Heart left ventricle (tissue), 13 donors: ENCODE measurements around the gene ITIH5.

Source experiments
- POLR2A ChIP-seq, 2 donors: fragments of 450-650 bp; IDR thresholded peaks; one replicate each; pipeline ENCODE4 v1.6.1; 2017; ENCODE audit warnings: antibody characterized with exemption in 2 of 2, mild to moderate bottlenecking in 2 of 2, moderate library complexity in 2 of 2
- TF ChIP-seq, protein P1 (sequence below), 12 donors: fragments of 200-600 bp; sonication (generic) in 4 of 12; IDR thresholded peaks; one replicate each; pipeline versions ENCODE4 v1.5.0 to v1.8.0; 2018 to 2022; ENCODE audit warnings: antibody characterized with exemption in 12 of 12, mild to moderate bottlenecking in 5 of 12
- donor health status: ischemic (EF 13 %, LVEDD 7.1; RV severe dilation, severe dysfunction).
- donor health status: DM: no; HTN: yes; CAD: no.
- donor health status: DM: no; HTN: no; CAD: no.
- donor health status: ischemic (EF 25% LVEDD 6.9; RV normal size, moderate dysfunction).
- donor health status: ischemic (EF 25% LVEDD 5.7; RV mildly dilated, moderate dysfunction).
- donor health status: ischemic (EF 35%, LVEDD 5.7; RV mildly dilated, moderate dysfunction).
- donor health status: nonischemic (EF 11% LVEDD 7.7; RV severe dilation, severe dysfunction).
- donor health status: DM: yes; HTN: yes; CAD: no.
- donor health status: PGD.
- donor health status: ischemic (EF 29% LVEDD 5.4; RV normal size, mild dysfunction).
- donor health status: nonischemic (EF 23%, LVEDD 6.1; RV moderate dilation, normal function).

DNA sequence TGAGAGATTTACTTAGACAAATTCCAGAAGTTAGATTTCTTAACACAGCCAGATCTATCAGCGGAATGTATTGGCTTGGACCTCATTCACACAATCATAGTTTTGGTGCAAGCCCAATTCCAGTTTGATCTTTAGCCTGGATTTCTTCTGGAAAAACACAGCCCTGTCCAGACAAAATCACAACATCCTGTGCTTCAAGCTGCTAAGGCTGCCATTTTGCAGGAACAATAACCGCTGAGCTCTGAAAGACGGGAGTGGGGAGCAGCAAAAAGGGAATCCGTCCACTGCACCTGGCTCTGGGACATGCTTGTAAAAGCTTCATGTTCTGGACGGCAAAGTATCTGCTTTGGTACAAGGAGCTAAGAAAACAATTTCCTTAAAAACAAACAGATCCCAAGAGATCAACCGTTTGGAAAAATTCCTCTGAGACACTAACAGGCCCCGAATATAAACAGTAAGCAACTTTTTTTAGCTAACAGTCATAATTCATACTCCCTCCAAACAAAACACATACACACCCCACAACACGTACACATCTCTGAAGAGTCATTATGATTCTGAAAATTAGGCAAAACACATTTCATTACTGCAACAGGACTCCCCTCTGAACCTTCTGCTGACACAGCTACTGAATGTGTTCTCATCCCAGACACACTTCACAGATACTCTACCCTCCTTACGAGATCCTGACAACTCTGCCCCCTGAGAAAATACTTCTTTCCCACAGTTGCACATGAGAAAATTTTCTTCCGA, 32.4 kb downstream of the ITIH5 start:
- TF ChIP-seq, protein P1, sequence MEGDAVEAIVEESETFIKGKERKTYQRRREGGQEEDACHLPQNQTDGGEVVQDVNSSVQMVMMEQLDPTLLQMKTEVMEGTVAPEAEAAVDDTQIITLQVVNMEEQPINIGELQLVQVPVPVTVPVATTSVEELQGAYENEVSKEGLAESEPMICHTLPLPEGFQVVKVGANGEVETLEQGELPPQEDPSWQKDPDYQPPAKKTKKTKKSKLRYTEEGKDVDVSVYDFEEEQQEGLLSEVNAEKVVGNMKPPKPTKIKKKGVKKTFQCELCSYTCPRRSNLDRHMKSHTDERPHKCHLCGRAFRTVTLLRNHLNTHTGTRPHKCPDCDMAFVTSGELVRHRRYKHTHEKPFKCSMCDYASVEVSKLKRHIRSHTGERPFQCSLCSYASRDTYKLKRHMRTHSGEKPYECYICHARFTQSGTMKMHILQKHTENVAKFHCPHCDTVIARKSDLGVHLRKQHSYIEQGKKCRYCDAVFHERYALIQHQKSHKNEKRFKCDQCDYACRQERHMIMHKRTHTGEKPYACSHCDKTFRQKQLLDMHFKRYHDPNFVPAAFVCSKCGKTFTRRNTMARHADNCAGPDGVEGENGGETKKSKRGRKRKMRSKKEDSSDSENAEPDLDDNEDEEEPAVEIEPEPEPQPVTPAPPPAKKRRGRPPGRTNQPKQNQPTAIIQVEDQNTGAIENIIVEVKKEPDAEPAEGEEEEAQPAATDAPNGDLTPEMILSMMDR (IDR thresholded peaks at IDR 0.05), result no peak
- no peak for TF ChIP-seq POLR2A (IDR thresholded peaks at IDR 0.05)
